Activated naive CD8-positive, alpha-beta T cell (primary cell): ENCODE results near the gene EML3.
"Not testable (repeated sequence)": the region's sequence is repeated elsewhere in the genome, so short reads cannot be mapped to it uniquely, and the experiment has no call there.

Experiments used
- H3K27ac Mint-ChIP-seq: one replicate; pipeline ENCODE4 v1.8.0; 2021; ENCODE audit warnings: mixed read lengths
- H3K27me3 Mint-ChIP-seq: one replicate; pipeline ENCODE4 v1.8.0; 2021; ENCODE audit warnings: mixed read lengths
- H3K36me3 Mint-ChIP-seq: one replicate; pipeline ENCODE4 v1.8.0; 2021; ENCODE audit warnings: mixed read lengths
- H3K4me1 Mint-ChIP-seq: one replicate; pipeline ENCODE4 v1.8.0; 2021; ENCODE audit warnings: low read depth, mixed read lengths
- H3K4me3 Mint-ChIP-seq: one replicate; pipeline ENCODE4 v1.8.0; 2021; ENCODE audit warnings: mild to moderate bottlenecking, mixed read lengths
- H3K9me3 Mint-ChIP-seq: one replicate; pipeline ENCODE4 v1.8.0; 2021; ENCODE audit warnings: low read depth, mixed read lengths

Gene EML3

GRCh38 chr11:62612366-62613290 lies at the start of gene EML3, which contains the start of gene ROM1:
TSS of gene EML3 (minus strand) at chr11:62612775. CDS start at chr11:62612457, 318 bp downstream.
TSS of gene ROM1 (plus strand) at chr11:62613257. CDS start at chr11:62613282, 25 bp downstream.
- Mint-ChIP-seq H3K36me3 (peaks cover 2% of the 10 kb centered on the region), H3K27ac (peak within 1 kb of the TSS; percentile 99), H3K4me3 (peak within 1 kb of the TSS; percentile 99), H3K4me1 (peaks cover 50% of the 10 kb centered on the region), H3K9me3 (no peaks in the 10 kb centered on the region), H3K27me3 (no peaks in the 10 kb centered on the region)

GRCh38 chr11:62656796-62657429 lies 44.3 kb upstream of the EML3 start:
- Mint-ChIP-seq H3K9me3 (no peaks in the 10 kb centered on the region), H3K4me3 (no peak overlapping the region), H3K36me3 (no peaks in the 10 kb centered on the region), H3K27ac (no peak overlapping the region), H3K27me3 (no peaks in the 10 kb centered on the region), H3K4me1 (peaks cover 10% of the 10 kb centered on the region)

DNA sequence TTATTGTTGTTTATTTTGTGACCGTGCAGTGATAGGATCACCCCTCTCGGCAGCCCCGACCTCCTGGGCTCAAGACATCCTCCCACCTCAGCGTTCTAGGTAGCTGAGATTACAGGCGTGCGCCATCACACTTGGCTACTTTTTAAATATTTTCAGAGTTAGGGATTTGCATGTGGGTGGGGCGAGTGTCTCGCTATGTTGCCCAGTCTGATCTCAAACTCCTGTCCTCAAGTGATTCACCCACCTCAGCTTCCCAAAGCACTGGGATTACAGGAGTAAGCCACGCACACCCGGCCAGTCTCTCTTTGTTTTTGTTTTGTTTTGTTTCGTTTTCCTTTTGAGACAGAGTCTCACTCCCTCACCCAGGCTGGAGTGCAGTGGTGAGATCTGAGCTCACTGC lies 41.7 kb upstream of the EML3 start:
- Mint-ChIP-seq H3K27me3 (no peaks in the 10 kb centered on the region), H3K4me1 (peaks cover 19% of the 10 kb centered on the region)

DNA sequence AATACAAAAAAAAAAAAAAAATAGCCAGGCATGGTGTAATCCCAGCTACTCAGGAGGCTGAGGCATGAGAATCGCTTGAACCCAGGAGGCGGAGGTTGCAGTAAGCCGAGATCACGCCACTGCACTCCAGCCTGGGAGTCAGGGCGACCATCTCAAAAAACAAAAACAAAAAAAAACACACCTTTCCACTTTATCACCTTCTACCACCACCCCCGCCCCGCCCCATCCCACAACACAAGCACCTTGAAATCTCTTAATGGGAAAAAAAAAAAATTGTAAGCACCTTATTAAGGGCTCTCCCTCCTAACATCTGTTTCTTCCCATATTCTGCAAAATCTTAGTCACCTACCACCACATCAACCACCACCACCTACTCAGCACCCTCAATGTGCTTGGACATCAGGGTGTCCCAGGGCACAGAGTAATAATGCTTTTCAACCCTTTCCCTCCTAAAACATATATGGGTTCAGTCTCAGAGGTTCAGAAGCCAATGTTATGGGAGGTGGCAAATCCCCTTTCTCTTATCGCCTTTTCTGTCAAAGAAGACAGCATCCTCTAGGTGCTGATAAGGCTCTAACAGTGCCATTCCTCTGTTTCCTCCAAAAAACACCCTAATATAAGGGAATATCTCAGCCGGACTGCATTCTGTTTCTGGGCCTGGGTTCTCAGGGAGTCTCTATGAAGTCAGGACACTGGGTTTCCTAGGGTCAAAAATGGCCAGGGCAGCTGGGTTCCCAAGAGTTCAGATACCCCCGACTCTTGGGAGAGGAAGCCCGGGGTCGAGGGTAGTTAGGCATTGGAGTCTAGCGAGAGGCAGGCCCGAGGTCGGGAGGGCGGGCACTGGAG lies 39.8 kb upstream of the EML3 start:
- Mint-ChIP-seq H3K27ac (peak overlapping the region; percentile 91), H3K36me3 (no peaks in the 10 kb centered on the region), H3K27me3 (no peaks in the 10 kb centered on the region), H3K4me1 (peaks cover 21% of the 10 kb centered on the region), H3K4me3 (peak overlapping the region; percentile 99), H3K9me3 (no peaks in the 10 kb centered on the region)

More for the DNA sequence above, 41.7 kb upstream of the EML3 start:
- H3K27ac Mint-ChIP-seq: peak overlapping the region; percentile 77
- no peaks in the 10 kb centered on the region for H3K9me3 Mint-ChIP-seq
- H3K4me3 Mint-ChIP-seq: peak overlapping the region; percentile 53
- H3K36me3 Mint-ChIP-seq: no peaks in the 10 kb centered on the region

GRCh38 chr11:62650283-62650682 lies 37.7 kb upstream of the EML3 start:
- not testable (repeated sequence) for H3K9me3 Mint-ChIP-seq, H3K36me3 Mint-ChIP-seq, H3K27me3 Mint-ChIP-seq, H3K27ac Mint-ChIP-seq, H3K4me3 Mint-ChIP-seq
- peaks cover 29% of the 10 kb centered on the region for H3K4me1 Mint-ChIP-seq

GRCh38 chr11:62649486-62649885 lies 36.9 kb upstream of the EML3 start:
- Mint-ChIP-seq H3K27ac (no peak overlapping the region), H3K27me3 (no peaks in the 10 kb centered on the region), H3K9me3 (no peaks in the 10 kb centered on the region), H3K4me1 (peaks cover 34% of the 10 kb centered on the region), H3K36me3 (no peaks in the 10 kb centered on the region), H3K4me3 (no peak overlapping the region)

DNA sequence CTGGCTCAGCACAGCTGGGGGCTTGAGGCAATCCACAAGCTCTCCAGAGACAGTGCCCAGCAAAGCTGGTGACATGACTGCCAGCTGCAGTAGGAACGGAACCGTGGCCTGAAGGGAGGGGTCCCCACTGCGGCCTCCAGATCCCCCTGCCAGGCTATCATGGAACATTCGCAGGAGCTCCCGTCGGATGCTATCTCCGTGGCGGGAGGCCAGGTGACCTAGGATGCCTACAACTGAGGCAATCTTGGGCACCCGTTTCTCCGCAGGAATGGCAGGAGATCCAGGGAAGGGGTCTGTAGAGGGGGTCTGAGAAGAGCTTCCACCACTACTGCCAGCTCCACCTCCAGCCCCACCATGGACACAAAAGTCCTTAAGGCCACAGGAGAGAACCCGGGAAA lies 36.4 kb upstream of the EML3 start:
- no peaks in the 10 kb centered on the region for H3K36me3 Mint-ChIP-seq
- H3K4me1 Mint-ChIP-seq: peaks cover 39% of the 10 kb centered on the region

GRCh38 chr11:62648185-62648966 lies 35.8 kb upstream of the EML3 start:
- Mint-ChIP-seq H3K36me3 (no peaks in the 10 kb centered on the region), H3K27ac (no peak overlapping the region), H3K9me3 (no peaks in the 10 kb centered on the region), H3K4me1 (peaks cover 37% of the 10 kb centered on the region), H3K27me3 (no peaks in the 10 kb centered on the region), H3K4me3 (no peak overlapping the region)

More for the DNA sequence above, 36.4 kb upstream of the EML3 start:
- Mint-ChIP-seq H3K9me3 (no peaks in the 10 kb centered on the region), H3K27ac (no peak overlapping the region), H3K4me3 (no peak overlapping the region), H3K27me3 (no peaks in the 10 kb centered on the region)

GRCh38 chr11:62647609-62648005 lies 35.0 kb upstream of the EML3 start:
- Mint-ChIP-seq H3K4me3 (no peak overlapping the region), H3K27me3 (no peaks in the 10 kb centered on the region), H3K9me3 (no peaks in the 10 kb centered on the region), H3K4me1 (peaks cover 37% of the 10 kb centered on the region), H3K36me3 (no peaks in the 10 kb centered on the region), H3K27ac (no peak overlapping the region)

DNA sequence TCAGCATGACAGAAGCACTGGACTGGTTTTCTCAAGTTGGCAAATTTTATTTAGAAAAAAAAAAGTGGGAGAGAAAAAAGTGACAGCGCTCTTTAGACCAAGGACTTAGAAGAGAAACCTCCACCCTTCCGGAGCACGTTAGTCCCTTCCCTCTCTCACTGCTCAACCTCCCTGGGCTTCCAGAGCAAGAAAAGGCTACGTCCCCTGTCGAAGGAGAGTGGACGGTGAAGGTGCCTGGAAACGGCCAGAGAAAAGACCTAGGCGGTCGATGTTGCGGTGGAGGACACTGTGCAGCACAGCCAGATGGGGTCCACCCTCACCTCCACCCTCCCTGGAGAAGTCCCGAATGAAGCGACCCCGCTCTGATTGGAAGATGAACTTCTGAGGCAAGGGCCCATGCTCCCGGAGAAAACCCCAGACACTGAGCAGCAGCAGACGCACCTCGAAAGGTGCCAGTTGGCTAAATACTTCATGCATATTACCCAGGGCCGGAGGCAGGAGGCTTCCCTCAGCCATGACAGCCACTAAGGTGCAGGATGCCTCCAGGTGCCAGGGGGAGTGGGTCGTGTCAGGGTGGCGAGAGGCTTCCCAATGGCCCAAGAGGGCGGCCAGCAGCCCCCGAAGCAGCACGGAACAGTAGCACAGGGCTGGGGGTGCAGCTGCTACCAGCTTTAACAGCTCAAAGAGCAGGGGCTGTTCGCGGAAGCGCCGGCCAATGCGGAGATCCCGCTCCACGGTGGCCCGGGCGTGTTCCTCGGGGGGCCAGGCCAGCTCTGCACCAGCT lies 34.4 kb upstream of the EML3 start:
- Mint-ChIP-seq H3K4me1 (peaks cover 33% of the 10 kb centered on the region), H3K4me3 (peak overlapping the region; percentile 99), H3K27me3 (no peaks in the 10 kb centered on the region), H3K27ac (peak overlapping the region; percentile 98), H3K9me3 (no peaks in the 10 kb centered on the region), H3K36me3 (no peaks in the 10 kb centered on the region)

- Mint-ChIP-seq H3K9me3 (no peaks in the 10 kb centered on the region), H3K27me3 (no peaks in the 10 kb centered on the region), H3K4me1 (peaks cover 34% of the 10 kb centered on the region), H3K27ac (peak within 1 kb of the TSS; percentile 98), H3K36me3 (no peaks in the 10 kb centered on the region), H3K4me3 (peak within 1 kb of the TSS; percentile 99)
These were observed 33.6 kb upstream of the EML3 start, which contains the start of gene GANAB for GRCh38 chr11:62645946-62646824. TSS of gene GANAB (minus strand) at chr11:62646613. CDS start at chr11:62646599, 14 bp downstream.

- H3K4me1 Mint-ChIP-seq: peaks cover 38% of the 10 kb centered on the region
- peak overlapping the region; percentile 99 for H3K4me3 Mint-ChIP-seq
- H3K27ac Mint-ChIP-seq: peak overlapping the region; percentile 98
- no peaks in the 10 kb centered on the region for H3K27me3 Mint-ChIP-seq
- no peaks in the 10 kb centered on the region for H3K36me3 Mint-ChIP-seq
- no peaks in the 10 kb centered on the region for H3K9me3 Mint-ChIP-seq
These were observed 33.0 kb upstream of the EML3 start for GRCh38 chr11:62645671-62645945.

DNA sequence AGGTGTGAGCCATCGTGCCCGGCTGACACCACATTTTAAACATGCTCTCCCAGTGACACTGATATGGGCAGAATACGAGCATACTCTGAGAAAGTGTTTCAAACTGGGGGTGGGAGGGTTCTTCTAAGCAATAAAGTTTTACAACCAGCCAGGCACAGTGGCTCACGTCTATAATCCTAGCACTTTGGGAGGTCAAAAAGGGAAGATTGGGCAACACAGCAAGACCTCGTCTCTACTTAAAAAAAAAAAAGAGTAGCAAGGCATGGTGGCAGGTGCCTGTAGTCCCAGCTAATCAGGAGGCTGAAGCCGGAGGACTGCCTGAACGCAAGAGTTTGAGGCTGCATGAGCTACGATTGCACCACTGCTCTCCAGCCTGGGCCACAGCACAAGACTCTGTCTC lies 31.6 kb upstream of the EML3 start:
- Mint-ChIP-seq H3K4me1 (peaks cover 42% of the 10 kb centered on the region), H3K36me3 (peaks cover 5% of the 10 kb centered on the region), H3K4me3 (peak overlapping the region; percentile 61), H3K27me3 (no peaks in the 10 kb centered on the region), H3K27ac (peak overlapping the region; percentile 16), H3K9me3 (no peaks in the 10 kb centered on the region)
